Measurements from ENCODE around the gene IREB2.
"Not testable (repeated sequence)": the region's sequence is repeated elsewhere in the genome, so short reads cannot be mapped to it uniquely, and the experiment has no call there.

IREB2 gene

GRCh38 chr15:78509726-78510312 lies 71.8 kb downstream of the IREB2 start:
- no peak overlapping the region for H2BK12ac ChIP-seq (ENCODE audit: low read length in 2 of 2)
- H3K4me1 ChIP-seq (ENCODE audit: control insufficient read depth, insufficient read depth, low read depth, low read length) = peaks cover 6% of the 10 kb centered on the region
- no peak overlapping the region for H3K23ac ChIP-seq (ENCODE audit: low read length in 2 of 2)
- H3K27ac ChIP-seq (ENCODE audit: low read length, poor library complexity, severe bottlenecking) = no peak overlapping the region
- no peak overlapping the region for H4K91ac ChIP-seq (ENCODE audit: low read length)
- H3K9ac ChIP-seq (ENCODE audit: low read length) = no peak overlapping the region
- WGBS = 75% methylated on average over 5 of the region's 6 CpGs
- no peak overlapping the region for H2BK120ac ChIP-seq (ENCODE audit: low read depth, low read length)
- H3K79me1 ChIP-seq (replicated peaks; ENCODE audit: low read length, poor library complexity, severe bottlenecking) = no peaks in the 10 kb centered on the region
- no peaks in the 10 kb centered on the region for H3K9me3 ChIP-seq (ENCODE audit: control insufficient read depth, low read length)
- H3K4me2 ChIP-seq (ENCODE audit: low read length, poor library complexity, severe bottlenecking) = no peak overlapping the region
- H3K27me3 ChIP-seq (ENCODE audit: control insufficient read depth in 1 of 2, insufficient read depth in 1 of 2, low read length in 2 of 2) = peaks cover 0 to 10% of the 10 kb centered on the region in 2 experiments
- no peak overlapping the region for H2BK5ac ChIP-seq (ENCODE audit: low read depth, low read length, poor library complexity, severe bottlenecking)
- H3K4ac ChIP-seq (ENCODE audit: low read depth in 1 of 2, low read length in 2 of 2) = no peak overlapping the region
- no peak overlapping the region for H2BK15ac ChIP-seq (ENCODE audit: low read depth, poor library complexity, severe bottlenecking)
- no peak overlapping the region for H2AK5ac ChIP-seq (ENCODE audit: low read length, severe bottlenecking)
- no peak overlapping the region for H3K4me3 ChIP-seq (ENCODE audit: insufficient read depth in 1 of 2, low read depth in 1 of 2, low read length in 2 of 2)
- H3K18ac ChIP-seq (ENCODE audit: low read depth in 1 of 2, low read length in 2 of 2) = no peak overlapping the region
- DNase-seq = no peak
- no peak overlapping the region for H2AFZ ChIP-seq (ENCODE audit: low read depth, low read length)
- no peak overlapping the region for H4K8ac ChIP-seq (ENCODE audit: low read length)
- no peaks in the 10 kb centered on the region for H3K36me3 ChIP-seq (ENCODE audit: control insufficient read depth in 1 of 2, insufficient read depth in 2 of 2, low read depth in 1 of 2, low read length in 2 of 2)
- no peak overlapping the region for H3K14ac ChIP-seq (ENCODE audit: low read length in 2 of 2)

DNA sequence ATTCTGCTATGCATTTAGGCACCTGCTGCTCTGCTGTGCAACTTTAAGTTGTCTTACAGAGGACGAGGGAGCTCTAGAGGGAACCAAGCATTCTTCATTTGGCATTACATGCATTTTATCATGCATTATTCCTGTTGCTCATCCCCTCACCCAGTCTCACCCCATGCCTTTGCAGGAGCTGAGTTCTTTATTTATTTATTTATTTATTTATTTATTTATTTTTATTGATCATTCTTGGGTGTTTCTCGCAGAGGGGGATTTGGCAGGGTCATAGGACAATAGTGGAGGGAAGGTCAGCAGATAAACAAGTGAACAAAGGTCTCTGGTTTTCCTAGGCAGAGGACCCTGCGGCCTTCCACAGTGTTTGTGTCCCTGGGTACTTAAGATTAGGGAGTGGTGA lies 82.0 kb downstream of the IREB2 start:
- WGBS = 100% methylated on average over 1 of the region's 3 CpGs
- not testable (repeated sequence) for H3K4me2 ChIP-seq (ENCODE audit: low read length, poor library complexity, severe bottlenecking); H3K9me3 ChIP-seq (ENCODE audit: control insufficient read depth, low read length); H3K79me1 ChIP-seq (replicated peaks; ENCODE audit: low read length, poor library complexity, severe bottlenecking); H2BK12ac ChIP-seq (ENCODE audit: low read length in 2 of 2); H4K91ac ChIP-seq (ENCODE audit: low read length); H3K18ac ChIP-seq (ENCODE audit: low read depth in 1 of 2, low read length in 2 of 2); H2BK15ac ChIP-seq (ENCODE audit: low read depth, poor library complexity, severe bottlenecking); H2BK120ac ChIP-seq (ENCODE audit: low read depth, low read length); H3K27me3 ChIP-seq (ENCODE audit: control insufficient read depth in 1 of 2, insufficient read depth in 1 of 2, low read length in 2 of 2); H3K4me1 ChIP-seq (ENCODE audit: control insufficient read depth, insufficient read depth, low read depth, low read length); H3K4ac ChIP-seq (ENCODE audit: low read depth in 1 of 2, low read length in 2 of 2); H2AFZ ChIP-seq (ENCODE audit: low read depth, low read length); H3K36me3 ChIP-seq (ENCODE audit: control insufficient read depth in 1 of 2, insufficient read depth in 2 of 2, low read depth in 1 of 2, low read length in 2 of 2); DNase-seq; H2BK5ac ChIP-seq (ENCODE audit: low read depth, low read length, poor library complexity, severe bottlenecking); H3K23ac ChIP-seq (ENCODE audit: low read length in 2 of 2); H4K8ac ChIP-seq (ENCODE audit: low read length); H3K9ac ChIP-seq (ENCODE audit: low read length); H3K4me3 ChIP-seq (ENCODE audit: insufficient read depth in 1 of 2, low read depth in 1 of 2, low read length in 2 of 2); H3K14ac ChIP-seq (ENCODE audit: low read length in 2 of 2); H2AK5ac ChIP-seq (ENCODE audit: low read length, severe bottlenecking); H3K27ac ChIP-seq (ENCODE audit: low read length, poor library complexity, severe bottlenecking)

GRCh38 chr15:78524230-78524629 lies 86.2 kb downstream of the IREB2 start:
- Histone ChIP-seq H4K8ac (ENCODE audit: low read length) (no peak overlapping the region), H2BK15ac (ENCODE audit: low read depth, poor library complexity, severe bottlenecking) (no peak overlapping the region), H4K91ac (ENCODE audit: low read length) (no peak overlapping the region), H3K23ac (ENCODE audit: low read length in 2 of 2) (no peak overlapping the region), H3K4me2 (ENCODE audit: low read length, poor library complexity, severe bottlenecking) (no peak overlapping the region), H2AFZ (ENCODE audit: low read depth, low read length) (no peak overlapping the region), H3K27ac (ENCODE audit: low read length, poor library complexity, severe bottlenecking) (no peak overlapping the region), H3K4ac (ENCODE audit: low read depth in 1 of 2, low read length in 2 of 2) (no peak overlapping the region), H3K14ac (ENCODE audit: low read length in 2 of 2) (no peak overlapping the region), H2AK5ac (ENCODE audit: low read length, severe bottlenecking) (no peak overlapping the region), H3K18ac (ENCODE audit: low read depth in 1 of 2, low read length in 2 of 2) (no peak overlapping the region), H3K79me1 (replicated peaks; ENCODE audit: low read length, poor library complexity, severe bottlenecking) (no peaks in the 10 kb centered on the region), H2BK5ac (ENCODE audit: low read depth, low read length, poor library complexity, severe bottlenecking) (no peak overlapping the region), H3K27me3 (ENCODE audit: control insufficient read depth in 1 of 2, insufficient read depth in 1 of 2, low read length in 2 of 2) (no peaks in the 10 kb centered on the region), H3K4me3 (ENCODE audit: insufficient read depth in 1 of 2, low read depth in 1 of 2, low read length in 2 of 2) (no peak overlapping the region), H2BK12ac (ENCODE audit: low read length in 2 of 2) (no peak overlapping the region), H2BK120ac (ENCODE audit: low read depth, low read length) (no peak overlapping the region), H3K9me3 (ENCODE audit: control insufficient read depth, low read length) (no peaks in the 10 kb centered on the region), H3K9ac (ENCODE audit: low read length) (no peak overlapping the region), H3K4me1 (ENCODE audit: control insufficient read depth, insufficient read depth, low read depth, low read length) (no peaks in the 10 kb centered on the region), H3K36me3 (ENCODE audit: control insufficient read depth in 1 of 2, insufficient read depth in 2 of 2, low read depth in 1 of 2, low read length in 2 of 2) (no peaks in the 10 kb centered on the region)
- WGBS = 74% methylated on average over 5 of the region's 5 CpGs
- DNase-seq = no peak

DNA sequence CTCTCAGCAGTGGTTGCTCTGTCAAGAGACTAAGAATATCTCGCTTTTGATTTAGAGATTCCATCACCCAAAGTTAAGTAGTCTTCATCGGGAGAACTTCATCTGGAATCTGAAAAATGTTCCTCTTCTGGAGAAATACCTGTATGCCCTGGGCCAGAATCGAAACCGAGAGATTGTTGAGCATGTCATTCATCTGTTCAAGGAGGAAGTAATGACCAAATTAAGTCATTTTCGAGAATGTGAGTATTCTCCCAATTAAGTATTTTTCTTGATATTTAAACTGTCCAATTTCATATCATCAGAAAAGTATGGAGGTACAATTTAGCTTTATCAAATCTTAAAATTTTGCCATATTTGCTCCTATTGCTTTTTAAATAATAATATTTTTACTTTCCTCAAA lies 89.3 kb downstream of the IREB2 start:
- Histone ChIP-seq H4K91ac (ENCODE audit: low read length) (no peak overlapping the region), H3K14ac (ENCODE audit: low read length in 2 of 2) (no peak overlapping the region), H3K27me3 (ENCODE audit: control insufficient read depth in 1 of 2, insufficient read depth in 1 of 2, low read length in 2 of 2) (no peaks in the 10 kb centered on the region), H2AK5ac (ENCODE audit: low read length, severe bottlenecking) (no peak overlapping the region), H3K18ac (ENCODE audit: low read depth in 1 of 2, low read length in 2 of 2) (no peak overlapping the region), H3K36me3 (ENCODE audit: control insufficient read depth in 1 of 2, insufficient read depth in 2 of 2, low read depth in 1 of 2, low read length in 2 of 2) (no peaks in the 10 kb centered on the region), H3K23ac (ENCODE audit: low read length in 2 of 2) (no peak overlapping the region), H2BK5ac (ENCODE audit: low read depth, low read length, poor library complexity, severe bottlenecking) (no peak overlapping the region), H2BK12ac (ENCODE audit: low read length in 2 of 2) (no peak overlapping the region), H3K4ac (ENCODE audit: low read depth in 1 of 2, low read length in 2 of 2) (no peak overlapping the region), H3K9ac (ENCODE audit: low read length) (no peak overlapping the region), H2BK15ac (ENCODE audit: low read depth, poor library complexity, severe bottlenecking) (no peak overlapping the region), H2AFZ (ENCODE audit: low read depth, low read length) (no peak overlapping the region), H3K79me1 (replicated peaks; ENCODE audit: low read length, poor library complexity, severe bottlenecking) (no peaks in the 10 kb centered on the region), H3K9me3 (ENCODE audit: control insufficient read depth, low read length) (no peaks in the 10 kb centered on the region), H3K4me2 (ENCODE audit: low read length, poor library complexity, severe bottlenecking) (no peak overlapping the region), H2BK120ac (ENCODE audit: low read depth, low read length) (no peak overlapping the region), H3K4me1 (ENCODE audit: control insufficient read depth, insufficient read depth, low read depth, low read length) (no peaks in the 10 kb centered on the region), H4K8ac (ENCODE audit: low read length) (no peak overlapping the region), H3K4me3 (ENCODE audit: insufficient read depth in 1 of 2, low read depth in 1 of 2, low read length in 2 of 2) (no peak overlapping the region), H3K27ac (ENCODE audit: low read length, poor library complexity, severe bottlenecking) (no peak overlapping the region)
- 91% methylated on average over 4 of the region's 5 CpGs for WGBS
- DNase-seq = no peak
